Glutamatergic neuron (in vitro differentiated cells): ENCODE data around the gene LTBP3. TPM values are rescaled to one million over a fixed set of nuclear protein-coding genes. Genes with fewer than 3 reads are reported as not detected.

Source experiments
- DNase-seq: peaks from one replicate; pipeline ENCODE4 v3.0.0; 2022
- H3K27ac Mint-ChIP-seq: one replicate; pipeline ENCODE4 v1.8.0; 2020; ENCODE audit warnings: mild to moderate bottlenecking, mixed read lengths, inconsistent platforms; ENCODE audit not compliant: unreplicated experiment
- H3K27me3 Mint-ChIP-seq: one replicate; pipeline ENCODE4 v1.8.0; 2020; ENCODE audit warnings: mild to moderate bottlenecking, moderate library complexity, mixed read lengths, inconsistent platforms; ENCODE audit not compliant: unreplicated experiment
- H3K36me3 Mint-ChIP-seq: one replicate; pipeline ENCODE4 v1.8.0; 2020; ENCODE audit warnings: mild to moderate bottlenecking, mixed read lengths, inconsistent platforms; ENCODE audit not compliant: unreplicated experiment
- H3K4me1 Mint-ChIP-seq: one replicate; pipeline ENCODE4 v1.8.0; 2020; ENCODE audit warnings: mild to moderate bottlenecking, low read depth, mixed read lengths, inconsistent platforms; ENCODE audit not compliant: unreplicated experiment
- H3K4me3 Mint-ChIP-seq: one replicate; pipeline ENCODE4 v1.8.0; 2020; ENCODE audit warnings: mild to moderate bottlenecking, mixed read lengths, inconsistent platforms; ENCODE audit not compliant: unreplicated experiment
- H3K9me3 Mint-ChIP-seq: one replicate; pipeline ENCODE4 v1.8.0; 2020; ENCODE audit warnings: mild to moderate bottlenecking, moderate library complexity, mixed read lengths, inconsistent platforms; ENCODE audit not compliant: unreplicated experiment
- total RNA-seq: library from RNA; stranded (reverse); fragmentation: NEBNext Ultra II Directional; extraction: Animal tissue kit (Norgen Biotek cat#: 25700); gene quantifications from one replicate; pipeline ENCODE4 v1.2.1, GENCODE V29; 2021; ENCODE audit not compliant: unreplicated experiment
- TF ChIP-seq, protein P1 (sequence below): fragments of 200-600 bp; sonication (generic); IDR thresholded peaks from one replicate; pipeline ENCODE4 v1.5.0; 2021; ENCODE audit not compliant: partially characterized antibody, unreplicated experiment

The LTBP3 gene
- total RNA-seq, 1 donor from 2014 or later = 2.5 TPM

DNA sequence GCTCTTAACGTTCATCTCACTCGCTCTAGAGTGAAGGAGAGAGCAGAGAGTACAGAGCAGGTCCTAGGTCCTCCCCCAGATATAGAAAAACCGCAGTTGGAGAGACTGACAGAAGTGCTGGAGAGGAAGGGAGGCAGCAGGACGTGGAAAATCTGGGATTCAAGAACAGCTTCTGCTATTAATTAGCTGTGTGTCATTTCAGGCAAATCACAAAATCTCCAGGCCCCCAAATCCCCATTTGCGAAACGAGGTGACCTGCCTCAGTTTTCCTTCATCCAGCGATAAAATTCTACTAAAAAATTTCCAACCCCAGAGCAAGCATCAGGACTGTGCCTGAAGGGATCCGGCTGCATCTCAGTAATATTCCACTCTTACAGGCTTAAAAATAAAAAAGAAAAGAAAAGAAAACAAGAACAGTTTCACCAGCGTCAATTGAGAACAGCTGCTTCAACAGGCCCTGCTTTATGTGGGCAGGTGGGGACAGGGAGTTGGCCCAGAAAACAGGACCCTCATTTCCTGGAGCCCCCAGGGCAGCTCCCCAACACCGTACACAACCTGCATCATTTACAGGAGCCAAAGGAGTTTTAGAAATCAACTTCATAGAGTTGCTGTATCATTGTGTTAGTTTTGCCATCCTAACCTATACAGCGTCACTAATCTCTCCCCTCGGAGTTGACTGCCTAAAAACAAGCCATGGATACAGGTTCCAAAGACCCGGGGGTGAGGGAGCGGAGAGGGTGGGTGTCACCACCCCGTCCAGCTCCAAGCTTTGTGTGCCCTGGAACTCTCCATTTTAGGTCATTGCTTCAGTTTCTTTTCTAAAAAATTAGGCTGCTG, 61.6 kb downstream of the LTBP3 start:
- TF ChIP-seq, protein P1, sequence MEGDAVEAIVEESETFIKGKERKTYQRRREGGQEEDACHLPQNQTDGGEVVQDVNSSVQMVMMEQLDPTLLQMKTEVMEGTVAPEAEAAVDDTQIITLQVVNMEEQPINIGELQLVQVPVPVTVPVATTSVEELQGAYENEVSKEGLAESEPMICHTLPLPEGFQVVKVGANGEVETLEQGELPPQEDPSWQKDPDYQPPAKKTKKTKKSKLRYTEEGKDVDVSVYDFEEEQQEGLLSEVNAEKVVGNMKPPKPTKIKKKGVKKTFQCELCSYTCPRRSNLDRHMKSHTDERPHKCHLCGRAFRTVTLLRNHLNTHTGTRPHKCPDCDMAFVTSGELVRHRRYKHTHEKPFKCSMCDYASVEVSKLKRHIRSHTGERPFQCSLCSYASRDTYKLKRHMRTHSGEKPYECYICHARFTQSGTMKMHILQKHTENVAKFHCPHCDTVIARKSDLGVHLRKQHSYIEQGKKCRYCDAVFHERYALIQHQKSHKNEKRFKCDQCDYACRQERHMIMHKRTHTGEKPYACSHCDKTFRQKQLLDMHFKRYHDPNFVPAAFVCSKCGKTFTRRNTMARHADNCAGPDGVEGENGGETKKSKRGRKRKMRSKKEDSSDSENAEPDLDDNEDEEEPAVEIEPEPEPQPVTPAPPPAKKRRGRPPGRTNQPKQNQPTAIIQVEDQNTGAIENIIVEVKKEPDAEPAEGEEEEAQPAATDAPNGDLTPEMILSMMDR = no peak
- no peak for DNase-seq
- peak overlapping the region; percentile 99 for H3K27ac Mint-ChIP-seq
- H3K27me3 Mint-ChIP-seq = peaks cover 13% of the 10 kb centered on the region
- H3K9me3 Mint-ChIP-seq = peaks cover 21% of the 10 kb centered on the region
- H3K36me3 Mint-ChIP-seq = peaks cover 2% of the 10 kb centered on the region
- peaks cover 36% of the 10 kb centered on the region for H3K4me1 Mint-ChIP-seq
- peak overlapping the region; percentile 87 for H3K4me3 Mint-ChIP-seq

DNA sequence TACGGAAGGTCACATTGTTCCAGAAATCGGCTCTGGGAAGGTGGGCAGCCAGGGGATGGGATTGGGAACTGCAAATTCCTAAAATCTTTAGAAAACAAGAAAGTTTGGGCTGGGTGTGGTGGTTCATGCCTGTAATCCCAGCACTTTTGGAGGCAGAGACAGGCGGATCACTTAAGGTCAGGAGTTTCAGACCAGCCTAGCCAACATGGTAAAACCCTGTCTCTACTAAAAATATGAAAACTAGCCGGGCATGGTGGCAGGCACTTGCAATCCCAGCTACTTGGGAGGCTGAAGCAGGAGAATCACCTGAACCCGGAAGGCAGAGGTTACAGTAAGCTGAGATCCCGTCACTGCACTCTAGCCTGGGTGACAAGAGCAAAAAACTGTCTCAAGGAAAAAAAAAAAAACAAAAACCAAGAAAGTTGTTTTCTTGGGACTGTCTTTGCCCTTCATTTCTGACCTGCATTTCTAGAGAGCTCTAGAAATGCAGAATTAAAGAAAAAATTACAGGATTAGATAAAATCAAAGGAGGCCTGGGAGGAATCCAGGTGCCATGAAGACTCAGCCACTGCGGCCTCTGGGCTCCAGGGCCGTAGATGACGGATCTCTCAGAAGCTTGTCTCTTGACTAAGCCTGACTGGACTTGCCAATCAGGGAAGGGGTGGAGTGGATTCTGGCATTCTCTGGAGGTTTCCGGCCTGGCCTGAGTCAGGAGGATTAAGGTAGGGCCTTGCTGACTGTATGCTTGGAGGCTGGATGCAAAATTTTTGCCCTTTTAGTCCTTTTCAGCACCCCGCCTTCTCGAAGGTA, 64.6 kb downstream of the LTBP3 start:
- Mint-ChIP-seq H3K36me3 (no peaks in the 10 kb centered on the region), H3K27ac (peak overlapping the region; percentile 99), H3K4me3 (peak overlapping the region; percentile 78), H3K4me1 (peaks cover 59% of the 10 kb centered on the region), H3K27me3 (peaks cover 18% of the 10 kb centered on the region), H3K9me3 (peaks cover 20% of the 10 kb centered on the region)
- no peak for DNase-seq
- TF ChIP-seq, protein P1 = no peak

DNA sequence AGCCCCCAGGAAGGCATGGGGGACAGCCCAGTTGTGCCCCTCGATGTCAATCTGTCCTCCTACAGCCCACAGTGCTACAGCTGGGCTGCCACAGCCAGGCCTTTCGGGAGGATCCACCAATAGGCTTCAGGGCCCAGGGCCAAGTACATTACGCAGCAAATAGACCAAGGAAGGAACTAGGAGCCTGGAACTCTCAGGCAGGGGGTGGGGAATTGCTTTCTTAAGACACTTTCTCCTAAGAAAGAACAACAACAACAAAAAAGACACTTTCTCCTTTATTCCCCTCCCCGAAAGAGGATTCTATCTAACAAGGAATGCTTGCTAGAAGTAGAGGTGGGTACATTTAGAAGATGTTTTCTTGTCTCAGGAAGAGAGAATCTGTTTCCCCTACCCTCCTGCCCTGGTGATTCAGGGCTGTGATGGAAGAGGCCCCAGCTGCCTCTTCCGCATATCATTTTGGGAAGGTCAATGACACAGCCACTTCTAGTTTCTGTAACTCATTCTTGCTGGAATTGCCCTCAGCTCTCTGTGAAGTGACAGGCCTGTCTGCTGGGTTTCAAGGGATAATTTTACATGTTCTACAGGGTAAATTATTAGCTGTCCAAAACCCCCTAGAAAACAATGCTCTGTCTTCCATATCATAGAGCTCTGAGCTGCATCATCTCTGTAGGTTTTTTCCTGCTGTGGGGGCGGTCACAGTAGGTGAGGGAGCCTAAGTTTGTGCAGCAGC, 65.4 kb downstream of the LTBP3 start:
- no peaks in the 10 kb centered on the region for H3K36me3 Mint-ChIP-seq
- no peak for DNase-seq
- H3K4me1 Mint-ChIP-seq = peaks cover 65% of the 10 kb centered on the region
- peaks cover 19% of the 10 kb centered on the region for H3K27me3 Mint-ChIP-seq
- peaks cover 22% of the 10 kb centered on the region for H3K9me3 Mint-ChIP-seq
- H3K4me3 Mint-ChIP-seq = peak overlapping the region; percentile 78
- peak overlapping the region; percentile 99 for H3K27ac Mint-ChIP-seq
- TF ChIP-seq, protein P1 = no peak

DNA sequence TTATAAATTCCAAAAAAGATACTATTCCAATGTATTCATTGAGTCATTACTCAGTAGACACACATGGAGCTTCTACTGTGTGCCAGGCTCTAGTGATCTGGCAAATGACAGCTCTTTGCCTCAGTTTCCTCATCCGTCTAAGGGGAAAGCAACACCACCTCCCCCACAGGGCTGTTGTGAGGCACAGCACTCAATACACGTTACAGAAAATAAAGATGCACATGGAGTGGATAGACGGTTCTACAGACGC, 65.8 kb downstream of the LTBP3 start:
- Mint-ChIP-seq H3K4me3 (peak overlapping the region; percentile 78), H3K9me3 (peaks cover 22% of the 10 kb centered on the region), H3K27ac (peak overlapping the region; percentile 99), H3K4me1 (peaks cover 65% of the 10 kb centered on the region), H3K27me3 (peaks cover 19% of the 10 kb centered on the region), H3K36me3 (no peaks in the 10 kb centered on the region)
- DNase-seq = no peak
- TF ChIP-seq, protein P1 = no peak
